Liver (tissue), 3 donors: Measurements from ENCODE around the gene CACNA1I.

Source experiments
- EGR1 ChIP-seq, 2 donors: IDR thresholded peaks; 2 replicates each; pipeline ENCODE4 v1.6.1; 2016 to 2018; ENCODE audit warnings: antibody characterized with exemption in 2 of 2, low read depth in 2 of 2
- GABPA ChIP-seq, 2 donors: IDR thresholded peaks in 1 of 2; conservative IDR thresholded peaks in 1 of 2; 2 replicates each; pipeline ENCODE4 v1.6.1; 2016; ENCODE audit warnings: antibody characterized with exemption in 2 of 2, mild to moderate bottlenecking in 1 of 2, moderate library complexity in 1 of 2
- JUND ChIP-seq, 2 donors: IDR thresholded peaks; 2 replicates each; pipeline ENCODE4 v1.6.1; 2016; ENCODE audit warnings: antibody characterized with exemption in 2 of 2
- RXRA ChIP-seq, 2 donors: IDR thresholded peaks; 2 replicates each; pipeline ENCODE4 v1.6.1; 2017 to 2018; ENCODE audit warnings: antibody characterized with exemption in 2 of 2, mild to moderate bottlenecking in 1 of 2
- YY1 ChIP-seq: IDR thresholded peaks from 2 replicates; pipeline ENCODE4 v1.6.1; 2016; ENCODE audit warnings: antibody characterized with exemption, mild to moderate bottlenecking
- TF ChIP-seq, protein P1 (sequence below): fragments of 150-350 bp; IDR thresholded peaks from 2 replicates; pipeline ENCODE4 v1.5.1; 2017; ENCODE audit warnings: improper control_type of control experiment, low read depth, low read length; ENCODE audit not compliant: missing input control
- TF ChIP-seq, protein P2 (sequence below): IDR thresholded peaks from 2 replicates; pipeline ENCODE4 v1.6.1; 2016; ENCODE audit warnings: antibody characterized with exemption, mild to moderate bottlenecking
- TF ChIP-seq, protein P3 (sequence below): IDR thresholded peaks from 2 replicates; pipeline ENCODE4 v1.6.1; 2016; ENCODE audit warnings: antibody characterized with exemption
- TF ChIP-seq, protein P4 (sequence below): IDR thresholded peaks from 2 replicates; pipeline ENCODE4 v1.6.1; 2016; ENCODE audit warnings: antibody characterized with exemption
- donor health status: healthy.
- donor health status: healthy.

DNA sequence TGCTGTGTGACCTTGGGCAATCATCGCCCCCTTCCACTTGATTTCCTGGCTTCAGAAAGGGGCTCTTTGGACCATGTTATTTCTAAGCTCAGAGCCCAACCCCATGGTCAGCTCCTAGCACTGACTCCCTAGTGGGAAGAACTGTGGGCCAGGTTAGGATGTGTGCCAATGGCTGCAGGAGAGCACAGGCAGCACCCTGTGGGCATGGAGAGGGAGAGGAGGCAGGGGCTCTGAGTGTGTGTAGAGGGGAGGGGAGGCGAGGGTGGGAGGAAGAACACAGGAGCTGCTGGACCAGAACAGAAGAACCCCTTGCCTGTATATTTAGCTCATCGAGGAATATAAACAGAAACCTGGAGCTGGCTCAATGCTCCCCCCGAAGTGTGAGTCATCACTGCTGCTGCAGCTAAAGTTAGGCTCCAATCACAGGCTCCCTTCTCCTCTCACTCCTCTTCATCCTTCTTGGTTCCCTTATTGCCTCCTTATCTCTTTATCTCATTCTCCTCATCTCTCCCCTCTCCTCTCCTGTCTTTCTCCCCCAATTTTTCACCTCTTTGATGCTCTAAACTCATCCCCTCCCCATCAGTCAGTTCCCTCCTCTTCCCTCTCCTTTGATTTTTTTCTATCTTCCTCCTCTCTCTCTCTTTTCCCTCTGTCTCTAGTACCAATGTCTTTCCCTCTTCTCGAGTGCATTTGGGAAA lies 23.5 kb upstream of the CACNA1I start:
- TF ChIP-seq, protein P1, sequence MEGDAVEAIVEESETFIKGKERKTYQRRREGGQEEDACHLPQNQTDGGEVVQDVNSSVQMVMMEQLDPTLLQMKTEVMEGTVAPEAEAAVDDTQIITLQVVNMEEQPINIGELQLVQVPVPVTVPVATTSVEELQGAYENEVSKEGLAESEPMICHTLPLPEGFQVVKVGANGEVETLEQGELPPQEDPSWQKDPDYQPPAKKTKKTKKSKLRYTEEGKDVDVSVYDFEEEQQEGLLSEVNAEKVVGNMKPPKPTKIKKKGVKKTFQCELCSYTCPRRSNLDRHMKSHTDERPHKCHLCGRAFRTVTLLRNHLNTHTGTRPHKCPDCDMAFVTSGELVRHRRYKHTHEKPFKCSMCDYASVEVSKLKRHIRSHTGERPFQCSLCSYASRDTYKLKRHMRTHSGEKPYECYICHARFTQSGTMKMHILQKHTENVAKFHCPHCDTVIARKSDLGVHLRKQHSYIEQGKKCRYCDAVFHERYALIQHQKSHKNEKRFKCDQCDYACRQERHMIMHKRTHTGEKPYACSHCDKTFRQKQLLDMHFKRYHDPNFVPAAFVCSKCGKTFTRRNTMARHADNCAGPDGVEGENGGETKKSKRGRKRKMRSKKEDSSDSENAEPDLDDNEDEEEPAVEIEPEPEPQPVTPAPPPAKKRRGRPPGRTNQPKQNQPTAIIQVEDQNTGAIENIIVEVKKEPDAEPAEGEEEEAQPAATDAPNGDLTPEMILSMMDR = no peak
- TF ChIP-seq, protein P2, sequence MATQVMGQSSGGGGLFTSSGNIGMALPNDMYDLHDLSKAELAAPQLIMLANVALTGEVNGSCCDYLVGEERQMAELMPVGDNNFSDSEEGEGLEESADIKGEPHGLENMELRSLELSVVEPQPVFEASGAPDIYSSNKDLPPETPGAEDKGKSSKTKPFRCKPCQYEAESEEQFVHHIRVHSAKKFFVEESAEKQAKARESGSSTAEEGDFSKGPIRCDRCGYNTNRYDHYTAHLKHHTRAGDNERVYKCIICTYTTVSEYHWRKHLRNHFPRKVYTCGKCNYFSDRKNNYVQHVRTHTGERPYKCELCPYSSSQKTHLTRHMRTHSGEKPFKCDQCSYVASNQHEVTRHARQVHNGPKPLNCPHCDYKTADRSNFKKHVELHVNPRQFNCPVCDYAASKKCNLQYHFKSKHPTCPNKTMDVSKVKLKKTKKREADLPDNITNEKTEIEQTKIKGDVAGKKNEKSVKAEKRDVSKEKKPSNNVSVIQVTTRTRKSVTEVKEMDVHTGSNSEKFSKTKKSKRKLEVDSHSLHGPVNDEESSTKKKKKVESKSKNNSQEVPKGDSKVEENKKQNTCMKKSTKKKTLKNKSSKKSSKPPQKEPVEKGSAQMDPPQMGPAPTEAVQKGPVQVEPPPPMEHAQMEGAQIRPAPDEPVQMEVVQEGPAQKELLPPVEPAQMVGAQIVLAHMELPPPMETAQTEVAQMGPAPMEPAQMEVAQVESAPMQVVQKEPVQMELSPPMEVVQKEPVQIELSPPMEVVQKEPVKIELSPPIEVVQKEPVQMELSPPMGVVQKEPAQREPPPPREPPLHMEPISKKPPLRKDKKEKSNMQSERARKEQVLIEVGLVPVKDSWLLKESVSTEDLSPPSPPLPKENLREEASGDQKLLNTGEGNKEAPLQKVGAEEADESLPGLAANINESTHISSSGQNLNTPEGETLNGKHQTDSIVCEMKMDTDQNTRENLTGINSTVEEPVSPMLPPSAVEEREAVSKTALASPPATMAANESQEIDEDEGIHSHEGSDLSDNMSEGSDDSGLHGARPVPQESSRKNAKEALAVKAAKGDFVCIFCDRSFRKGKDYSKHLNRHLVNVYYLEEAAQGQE = no peak
- TF ChIP-seq RXRA (IDR thresholded peaks at IDR 0.05) (no peak), YY1 (no peak), JUND (IDR thresholded peaks at IDR 0.05) (no peak), GABPA (IDR thresholded peaks at IDR 0.05 in 1 of 2, conservative IDR thresholded peaks at IDR 0.05 in 1 of 2) (no peak), EGR1 (IDR thresholded peaks at IDR 0.05; ENCODE audit: low read depth in 2 of 2) (no peak)
- TF ChIP-seq, protein P3, sequence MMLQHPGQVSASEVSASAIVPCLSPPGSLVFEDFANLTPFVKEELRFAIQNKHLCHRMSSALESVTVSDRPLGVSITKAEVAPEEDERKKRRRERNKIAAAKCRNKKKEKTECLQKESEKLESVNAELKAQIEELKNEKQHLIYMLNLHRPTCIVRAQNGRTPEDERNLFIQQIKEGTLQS = no peak
- TF ChIP-seq, protein P4, sequence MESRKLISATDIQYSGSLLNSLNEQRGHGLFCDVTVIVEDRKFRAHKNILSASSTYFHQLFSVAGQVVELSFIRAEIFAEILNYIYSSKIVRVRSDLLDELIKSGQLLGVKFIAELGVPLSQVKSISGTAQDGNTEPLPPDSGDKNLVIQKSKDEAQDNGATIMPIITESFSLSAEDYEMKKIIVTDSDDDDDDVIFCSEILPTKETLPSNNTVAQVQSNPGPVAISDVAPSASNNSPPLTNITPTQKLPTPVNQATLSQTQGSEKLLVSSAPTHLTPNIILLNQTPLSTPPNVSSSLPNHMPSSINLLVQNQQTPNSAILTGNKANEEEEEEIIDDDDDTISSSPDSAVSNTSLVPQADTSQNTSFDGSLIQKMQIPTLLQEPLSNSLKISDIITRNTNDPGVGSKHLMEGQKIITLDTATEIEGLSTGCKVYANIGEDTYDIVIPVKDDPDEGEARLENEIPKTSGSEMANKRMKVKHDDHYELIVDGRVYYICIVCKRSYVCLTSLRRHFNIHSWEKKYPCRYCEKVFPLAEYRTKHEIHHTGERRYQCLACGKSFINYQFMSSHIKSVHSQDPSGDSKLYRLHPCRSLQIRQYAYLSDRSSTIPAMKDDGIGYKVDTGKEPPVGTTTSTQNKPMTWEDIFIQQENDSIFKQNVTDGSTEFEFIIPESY = no peak
